Smooth muscle cell (in vitro differentiated cells): Measurements from ENCODE around the gene STK24. TPM values are rescaled to one million over a fixed set of nuclear protein-coding genes. Genes with fewer than 3 reads are reported as not detected.

ENCODE experiments used
- DNase-seq: peaks from one replicate; lab custom pipeline; 2025; ENCODE audit not compliant: unreplicated experiment; lab: John Stamatoyannopoulos, UW
- H2AFZ ChIP-seq: fragments of 200-600 bp; sonication (generic); 2 replicates; pipeline ENCODE4 v1.6.0; 2016; ENCODE audit warnings: antibody characterized with exemption, low read depth, mild to moderate bottlenecking
- H3F3A ChIP-seq: fragments of 200-600 bp; sonication (generic); 2 replicates; pipeline ENCODE4 v1.6.0; 2017; ENCODE audit warnings: antibody characterized with exemption, low read depth
- H3K27ac ChIP-seq: fragments of 200-600 bp; sonication (generic); 2 replicates; pipeline ENCODE4 v1.5.1; 2016; ENCODE audit warnings: low read depth, mild to moderate bottlenecking
- H3K27me3 ChIP-seq: fragments of 200-600 bp; sonication (generic); 2 replicates; pipeline ENCODE4 v1.6.1; 2016; ENCODE audit warnings: low read depth, mild to moderate bottlenecking
- H3K36me3 ChIP-seq: fragments of 200-600 bp; sonication (generic); 2 replicates; pipeline ENCODE4 v1.5.1; 2016; ENCODE audit warnings: low read depth
- H3K4me1 ChIP-seq: fragments of 200-600 bp; sonication (generic); 2 replicates; pipeline ENCODE4 v1.5.1; 2016; ENCODE audit warnings: low read depth
- H3K4me2 ChIP-seq: fragments of 200-600 bp; sonication (generic); 2 replicates; pipeline ENCODE4 v1.6.0; 2016; ENCODE audit warnings: mild to moderate bottlenecking
- H3K4me3 ChIP-seq: fragments of 200-600 bp; sonication (generic); 2 replicates; pipeline ENCODE4 v1.5.1; 2016; ENCODE audit warnings: mild to moderate bottlenecking
- H3K79me2 ChIP-seq: fragments of 200-600 bp; sonication (generic); 2 replicates; pipeline ENCODE4 v1.6.0; 2016; ENCODE audit warnings: low read depth, mild to moderate bottlenecking
- H3K9ac ChIP-seq: fragments of 200-600 bp; sonication (generic); 2 replicates; pipeline ENCODE4 v1.6.0; 2016; ENCODE audit warnings: low read depth
- H3K9me3 ChIP-seq: fragments of 200-600 bp; sonication (generic); replicated peaks from 2 replicates; pipeline ENCODE4 v1.5.1; 2016; ENCODE audit warnings: low read depth
- H4K20me1 ChIP-seq: fragments of 200-600 bp; sonication (generic); 2 replicates; pipeline ENCODE4 v1.6.0; 2016; ENCODE audit warnings: low read depth
- WGBS: methylation state at CpG from one replicate; pipeline ENCODE4 v1.1.7; 2016; ENCODE audit warnings: low lambda C conversion rate; 5-methylcytosine and 5-hydroxymethylcytosine counted together
- polyA plus RNA-seq: library from polyadenylated mRNA; unstranded; fragments of >200 nt; fragmentation: Nextera tagmentation; extraction: Ambion mirVana; gene quantifications from 2 replicates; pipeline ENCODE4 v1.2.1, GENCODE V29; 2016
- total RNA-seq: library from RNA; depleted of rRNA; stranded (reverse); fragments of >200 nt; gene quantifications from 2 replicates; pipeline ENCODE4 v1.2.3, GENCODE V29; 2014
- TF ChIP-seq, protein P1 (sequence below): fragments of 200-600 bp; sonication (generic); IDR thresholded peaks from 2 replicates; pipeline ENCODE4 v1.5.1; 2017; ENCODE audit warnings: borderline replicate concordance, mild to moderate bottlenecking, antibody characterized with exemption; ENCODE audit not compliant: insufficient read depth, poor library complexity, severe bottlenecking

Gene STK24
- total and polyA plus RNA-seq, 2 experiments from 2014 or later, result 80.2 to 89.1 TPM

DNA sequence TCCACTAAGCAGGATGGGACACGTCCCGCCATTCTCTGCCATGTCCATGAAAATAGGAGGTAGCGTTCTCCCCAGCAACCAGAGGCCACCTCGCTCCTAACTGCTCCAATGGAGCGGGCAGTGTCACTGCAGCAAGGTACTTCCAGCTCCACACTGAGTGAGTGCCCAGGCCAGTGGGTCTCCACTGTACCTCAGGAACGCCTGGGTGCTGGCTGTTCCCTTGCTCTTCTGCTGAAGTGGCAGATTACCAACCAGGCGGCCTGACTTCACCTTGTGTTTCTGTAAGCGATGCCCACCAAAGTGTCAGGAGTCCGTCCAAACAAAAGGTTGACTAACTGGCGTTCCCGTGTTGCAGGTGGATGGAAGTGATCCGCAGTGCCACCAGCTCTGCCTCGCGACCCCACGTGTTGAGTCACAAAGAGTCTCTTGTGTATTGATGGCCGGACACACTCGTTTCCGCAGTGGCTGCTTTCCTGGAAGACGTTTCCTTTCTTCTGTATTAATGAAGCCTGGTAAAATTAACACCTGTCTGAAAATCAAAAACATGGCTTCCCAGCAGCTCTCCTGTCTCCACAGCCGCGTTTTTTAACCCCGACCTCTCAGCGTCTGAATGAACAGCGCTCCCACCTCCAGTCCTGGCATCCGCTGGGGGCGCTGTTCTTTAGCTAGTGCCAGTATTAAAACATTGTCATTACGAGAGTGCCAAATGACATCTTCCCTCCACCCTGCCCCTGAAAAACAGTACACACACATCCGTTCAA lies 128.8 kb downstream of the STK24 start:
- Histone ChIP-seq H3K79me2 (no peaks in the 10 kb centered on the region), H3K36me3 (peaks cover 9% of the 10 kb centered on the region), H3K9me3 (no peaks in the 10 kb centered on the region), H2AFZ (no peak overlapping the region), H3K9ac (no peak overlapping the region), H3K4me1 (peaks cover 4% of the 10 kb centered on the region), H4K20me1 (peaks cover 31% of the 10 kb centered on the region), H3K27ac (no peak overlapping the region), H3F3A (peaks cover 51% of the 10 kb centered on the region), H3K4me2 (no peak overlapping the region), H3K27me3 (no peaks in the 10 kb centered on the region), H3K4me3 (no peak overlapping the region)
- TF ChIP-seq, protein P1, sequence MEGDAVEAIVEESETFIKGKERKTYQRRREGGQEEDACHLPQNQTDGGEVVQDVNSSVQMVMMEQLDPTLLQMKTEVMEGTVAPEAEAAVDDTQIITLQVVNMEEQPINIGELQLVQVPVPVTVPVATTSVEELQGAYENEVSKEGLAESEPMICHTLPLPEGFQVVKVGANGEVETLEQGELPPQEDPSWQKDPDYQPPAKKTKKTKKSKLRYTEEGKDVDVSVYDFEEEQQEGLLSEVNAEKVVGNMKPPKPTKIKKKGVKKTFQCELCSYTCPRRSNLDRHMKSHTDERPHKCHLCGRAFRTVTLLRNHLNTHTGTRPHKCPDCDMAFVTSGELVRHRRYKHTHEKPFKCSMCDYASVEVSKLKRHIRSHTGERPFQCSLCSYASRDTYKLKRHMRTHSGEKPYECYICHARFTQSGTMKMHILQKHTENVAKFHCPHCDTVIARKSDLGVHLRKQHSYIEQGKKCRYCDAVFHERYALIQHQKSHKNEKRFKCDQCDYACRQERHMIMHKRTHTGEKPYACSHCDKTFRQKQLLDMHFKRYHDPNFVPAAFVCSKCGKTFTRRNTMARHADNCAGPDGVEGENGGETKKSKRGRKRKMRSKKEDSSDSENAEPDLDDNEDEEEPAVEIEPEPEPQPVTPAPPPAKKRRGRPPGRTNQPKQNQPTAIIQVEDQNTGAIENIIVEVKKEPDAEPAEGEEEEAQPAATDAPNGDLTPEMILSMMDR, result peak; percentile 49
- no peak for DNase-seq
- 82% methylated on average over 28 of the region's 28 CpGs for WGBS

DNA sequence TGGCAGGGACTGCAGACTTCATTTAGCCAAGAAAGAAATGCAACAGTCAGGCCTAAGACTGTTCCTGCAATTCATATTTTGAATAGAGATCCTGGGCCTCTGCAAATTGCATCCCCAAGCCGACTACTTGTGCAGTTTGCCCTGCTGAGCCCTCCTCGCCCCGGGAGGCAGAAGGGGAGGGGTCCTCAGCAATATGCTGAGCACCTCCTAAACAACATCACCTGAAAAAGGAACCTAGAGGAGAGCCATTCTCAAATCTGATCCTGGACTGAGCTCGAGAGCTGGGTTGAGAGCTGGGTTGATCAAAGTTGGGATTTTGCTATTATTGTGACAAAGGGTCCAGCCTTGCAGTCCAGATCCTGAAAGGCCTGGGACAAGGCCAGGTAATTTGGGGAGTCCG lies 129.8 kb downstream of the STK24 start:
- 93% methylated on average over 5 of the region's 5 CpGs for WGBS
- H3K4me2 ChIP-seq, result no peak overlapping the region
- no peak overlapping the region for H2AFZ ChIP-seq
- H3K27ac ChIP-seq, result no peak overlapping the region
- peaks cover 1% of the 10 kb centered on the region for H3K36me3 ChIP-seq
- DNase-seq, result no peak
- no peaks in the 10 kb centered on the region for H3K27me3 ChIP-seq
- H3K4me3 ChIP-seq, result no peak overlapping the region
- peaks cover 31% of the 10 kb centered on the region for H4K20me1 ChIP-seq
- no peaks in the 10 kb centered on the region for H3K79me2 ChIP-seq
- TF ChIP-seq, protein P1, result no peak
- no peaks in the 10 kb centered on the region for H3K9me3 ChIP-seq
- H3K4me1 ChIP-seq, result peaks cover 4% of the 10 kb centered on the region
- peaks cover 42% of the 10 kb centered on the region for H3F3A ChIP-seq
- no peak overlapping the region for H3K9ac ChIP-seq

DNA sequence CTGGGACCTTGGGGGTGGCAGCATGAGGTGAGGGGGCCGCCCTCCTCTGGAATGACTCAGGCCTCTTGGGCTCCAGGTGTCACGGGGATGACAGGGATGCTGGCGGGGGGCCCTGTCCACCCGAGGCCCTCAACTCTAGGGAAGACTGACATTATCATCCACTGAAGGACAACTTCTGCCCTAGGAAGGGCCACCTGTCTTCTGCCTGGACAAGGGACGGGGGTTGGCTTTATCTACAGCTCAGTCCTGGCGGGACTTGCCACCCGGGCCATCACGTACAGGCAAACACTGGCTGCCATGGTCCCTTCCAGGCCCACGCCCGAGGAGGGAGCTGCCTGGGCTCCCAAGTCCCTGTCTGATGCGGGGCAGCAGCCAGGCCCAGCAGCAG lies 130.7 kb downstream of the STK24 start:
- peaks cover 41% of the 10 kb centered on the region for H3F3A ChIP-seq
- DNase-seq, result no peak
- no peak overlapping the region for H3K4me3 ChIP-seq
- H3K4me2 ChIP-seq, result no peak overlapping the region
- no peak overlapping the region for H3K27ac ChIP-seq
- H3K4me1 ChIP-seq, result peaks cover 4% of the 10 kb centered on the region
- H3K9me3 ChIP-seq, result no peaks in the 10 kb centered on the region
- 94% methylated on average over 11 of the region's 11 CpGs for WGBS
- H3K79me2 ChIP-seq, result no peaks in the 10 kb centered on the region
- no peaks in the 10 kb centered on the region for H3K27me3 ChIP-seq
- TF ChIP-seq, protein P1, result no peak
- no peaks in the 10 kb centered on the region for H3K36me3 ChIP-seq
- no peak overlapping the region for H2AFZ ChIP-seq
- no peak overlapping the region for H3K9ac ChIP-seq
- H4K20me1 ChIP-seq, result peaks cover 28% of the 10 kb centered on the region
